OCI-LY3 (cell line): Measurements from ENCODE around the gene CACNB4.

Experiments
- H2AFZ ChIP-seq: fragments of 200-600, 300-600 bp; shearing (Covaris generic); 2 replicates; pipeline ENCODE4 v1.6.0; 2014; ENCODE audit warnings: antibody characterized with exemption, low read depth, low read length
- H3K27ac ChIP-seq: fragments of 200-600, 300-600 bp; sonication (generic); 2 replicates; pipeline ENCODE4 v1.5.1; 2014; ENCODE audit warnings: mild to moderate bottlenecking, low read length, moderate library complexity, mixed read lengths
- H3K27me3 ChIP-seq: fragments of 200-600, 300-600 bp; sonication (generic); 2 replicates; pipeline ENCODE4 v1.6.1; 2014; ENCODE audit warnings: low read depth, low read length, mixed read lengths
- H3K36me3 ChIP-seq: fragments of 200-600, 300-600 bp; sonication (generic); replicated peaks from 2 replicates; pipeline ENCODE3; 2014; ENCODE audit warnings: low read depth, low read length, mixed read lengths
- H3K4me1 ChIP-seq: fragments of 300-600, 200-600 bp; sonication (generic); 2 replicates; pipeline ENCODE4 v1.6.1; 2014; ENCODE audit warnings: low read length, mixed read lengths
- H3K4me2 ChIP-seq: fragments of 200-600, 300-600 bp; sonication (generic); 2 replicates; pipeline ENCODE4 v1.6.1; 2014; ENCODE audit warnings: low read length, mixed read lengths
- H3K4me3 ChIP-seq: fragments of 300-600, 200-600 bp; sonication (generic); 2 replicates; pipeline ENCODE4 v1.5.1; 2014; ENCODE audit warnings: antibody characterized with exemption, mild to moderate bottlenecking, low read length, moderate library complexity
- H3K79me2 ChIP-seq: fragments of 300-600, 200-600 bp; shearing (Covaris generic); 2 replicates; pipeline ENCODE4 v1.6.1; 2014; ENCODE audit warnings: mild to moderate bottlenecking, low read length, mixed read lengths
- H3K9ac ChIP-seq: fragments of 300-600, 200-600 bp; shearing (Covaris generic); 2 replicates; pipeline ENCODE4 v1.6.0; 2014; ENCODE audit warnings: mild to moderate bottlenecking, low read length, moderate library complexity
- H3K9me3 ChIP-seq: fragments of 200-600, 300-600 bp; shearing (Covaris generic); 2 replicates; pipeline ENCODE4 v1.6.1; 2014; ENCODE audit warnings: low read length, mixed read lengths; ENCODE audit not compliant: insufficient read depth
- H4K20me1 ChIP-seq: fragments of 200-600, 300-600 bp; sonication (generic); 2 replicates; pipeline ENCODE4 v1.6.1; 2016; ENCODE audit warnings: low read length, mixed read lengths; ENCODE audit not compliant: insufficient read depth
- CTCF ChIP-seq: fragments of 200-600, 300-600 bp; sonication (generic); IDR thresholded peaks from 2 replicates; pipeline ENCODE4 v1.5.1; 2014; ENCODE audit warnings: antibody characterized with exemption, low read length, low read depth
- EZH2phosphoT487 ChIP-seq: fragments of 200-600 bp; shearing (Covaris generic); IDR thresholded peaks from 2 replicates; pipeline ENCODE4 v1.6.1; 2018; ENCODE audit warnings: antibody characterized with exemption, mixed run types, low read depth

The CACNB4 gene

GRCh38 chr2:151783133-151783520, 315.7 kb downstream of the CACNB4 start:
- H3K4me2 ChIP-seq = no peak overlapping the region
- H3K79me2 ChIP-seq = no peaks in the 10 kb centered on the region
- no peaks in the 10 kb centered on the region for H3K9me3 ChIP-seq
- H3K27ac ChIP-seq = no peak overlapping the region
- TF ChIP-seq CTCF (no peak), EZH2phosphoT487 (no peak)
- H3K4me1 ChIP-seq = no peaks in the 10 kb centered on the region
- H3K36me3 ChIP-seq = peaks cover 16% of the 10 kb centered on the region
- H4K20me1 ChIP-seq = no peaks in the 10 kb centered on the region; the same call in 1 of the 2 replicates
- no peak overlapping the region for H3K9ac ChIP-seq
- H2AFZ ChIP-seq = no peak overlapping the region
- no peak overlapping the region for H3K4me3 ChIP-seq
- H3K27me3 ChIP-seq = no peaks in the 10 kb centered on the region
